ENCODE data around the gene SANBR. TPM values are rescaled to one million over a fixed set of nuclear protein-coding genes. Genes with fewer than 3 reads are reported as not detected.

SANBR gene
- total RNA-seq, 1 experiment from 2014 or later: 21.6 TPM

GRCh38 chr2:61045226-61045625, 20.4 kb upstream of the SANBR start:
- 0 out of 2 replicates have a peak, but pooled peaks cover 2% of the 10 kb centered on the region for H3K9me3 ChIP-seq (replicated peaks)
- no peak overlapping the region for H3K4me3 ChIP-seq
- H3K4me1 ChIP-seq: no peaks in the 10 kb centered on the region
- no peak overlapping the region for H3K27ac ChIP-seq
- no peaks in the 10 kb centered on the region for H3K27me3 ChIP-seq
- DNase-seq: no peak
- peaks cover 36% of the 10 kb centered on the region for H3K36me3 ChIP-seq

GRCh38 chr2:61045999-61046398, 19.7 kb upstream of the SANBR start:
- Histone ChIP-seq H3K4me1 (no peaks in the 10 kb centered on the region), H3K27me3 (no peaks in the 10 kb centered on the region), H3K4me3 (no peak overlapping the region), H3K36me3 (peaks cover 39% of the 10 kb centered on the region), H3K27ac (no peak overlapping the region), H3K9me3 (replicated peaks) (0 out of 2 replicates have a peak, but pooled peaks cover 2% of the 10 kb centered on the region)
- DNase-seq: no peak

- Histone ChIP-seq H3K27ac (no peak overlapping the region), H3K9me3 (replicated peaks) (no peaks in the 10 kb centered on the region), H3K4me1 (no peaks in the 10 kb centered on the region), H3K36me3 (peaks cover 9% of the 10 kb centered on the region), H3K27me3 (no peaks in the 10 kb centered on the region), H3K4me3 (no peak overlapping the region)
- no peak for DNase-seq
Measured at GRCh38 chr2:61055557-61055956, 10.1 kb upstream of the SANBR start.

GRCh38 chr2:61057562-61057961, 8.1 kb upstream of the SANBR start:
- Histone ChIP-seq H3K4me1 (no peaks in the 10 kb centered on the region), H3K36me3 (peaks cover 3% of the 10 kb centered on the region), H3K27ac (no peak overlapping the region), H3K9me3 (replicated peaks) (no peaks in the 10 kb centered on the region), H3K4me3 (no peak overlapping the region), H3K27me3 (no peaks in the 10 kb centered on the region)
- no peak for DNase-seq

- DNase-seq: no peak
- Histone ChIP-seq H3K9me3 (replicated peaks) (no peaks in the 10 kb centered on the region), H3K27me3 (no peaks in the 10 kb centered on the region), H3K4me3 (no peak overlapping the region), H3K36me3 (no peaks in the 10 kb centered on the region; the same call in 1 of the 2 replicates), H3K27ac (no peak overlapping the region), H3K4me1 (no peaks in the 10 kb centered on the region)
Measured at GRCh38 chr2:61059382-61059781, 6.3 kb upstream of the SANBR start.

- peaks cover 57% of the 10 kb centered on the region for H3K36me3 ChIP-seq
Measured at GRCh38 chr2:61074100-61074499, 8.4 kb downstream of the SANBR start.

GRCh38 chr2:61085883-61086282, 20.2 kb downstream of the SANBR start:
- Histone ChIP-seq H3K27ac (no peak overlapping the region), H3K9me3 (replicated peaks) (no peaks in the 10 kb centered on the region), H3K36me3 (peaks cover 38% of the 10 kb centered on the region), H3K4me1 (no peaks in the 10 kb centered on the region), H3K4me3 (no peak overlapping the region), H3K27me3 (no peaks in the 10 kb centered on the region)
- DNase-seq: no peak

More at GRCh38 chr2:61074100-61074499, 8.4 kb downstream of the SANBR start:
- Histone ChIP-seq H3K9me3 (replicated peaks) (no peaks in the 10 kb centered on the region), H3K4me1 (no peaks in the 10 kb centered on the region), H3K27me3 (no peaks in the 10 kb centered on the region), H3K4me3 (no peak overlapping the region), H3K27ac (no peak overlapping the region)
- no peak for DNase-seq

GRCh38 chr2:61089797-61090196, 24.1 kb downstream of the SANBR start:
- H3K36me3 ChIP-seq: peaks cover 24% of the 10 kb centered on the region
- no peak overlapping the region for H3K27ac ChIP-seq
- no peaks in the 10 kb centered on the region for H3K27me3 ChIP-seq
- H3K9me3 ChIP-seq (replicated peaks): no peaks in the 10 kb centered on the region
- no peaks in the 10 kb centered on the region for H3K4me1 ChIP-seq
- H3K4me3 ChIP-seq: no peak overlapping the region
- DNase-seq: no peak

GRCh38 chr2:61090386-61090921, 24.8 kb downstream of the SANBR start:
- Histone ChIP-seq H3K36me3 (peaks cover 17% of the 10 kb centered on the region), H3K4me3 (no peak overlapping the region), H3K27me3 (no peaks in the 10 kb centered on the region), H3K4me1 (no peaks in the 10 kb centered on the region), H3K9me3 (replicated peaks) (no peaks in the 10 kb centered on the region), H3K27ac (no peak overlapping the region)
- DNase-seq: no peak

- Histone ChIP-seq H3K4me3 (no peak overlapping the region), H3K27me3 (no peaks in the 10 kb centered on the region), H3K9me3 (replicated peaks) (no peaks in the 10 kb centered on the region), H3K36me3 (peaks cover 8% of the 10 kb centered on the region), H3K27ac (no peak overlapping the region), H3K4me1 (no peaks in the 10 kb centered on the region)
- no peak for DNase-seq
Measured at GRCh38 chr2:61091485-61091884, 25.8 kb downstream of the SANBR start.

GRCh38 chr2:61096438-61096837, 30.8 kb downstream of the SANBR start:
- H3K36me3 ChIP-seq: no peaks in the 10 kb centered on the region
- no peak overlapping the region for H3K27ac ChIP-seq
- no peak overlapping the region for H3K4me3 ChIP-seq
- H3K9me3 ChIP-seq (replicated peaks): no peaks in the 10 kb centered on the region
- H3K27me3 ChIP-seq: no peaks in the 10 kb centered on the region
- H3K4me1 ChIP-seq: no peaks in the 10 kb centered on the region
- DNase-seq: no peak

GRCh38 chr2:61100801-61101200, 35.1 kb downstream of the SANBR start:
- Histone ChIP-seq H3K27me3 (no peaks in the 10 kb centered on the region), H3K4me1 (no peaks in the 10 kb centered on the region), H3K36me3 (peaks cover 6% of the 10 kb centered on the region; the same call in 1 of the 2 replicates), H3K4me3 (no peak overlapping the region), H3K27ac (no peak overlapping the region), H3K9me3 (replicated peaks) (no peaks in the 10 kb centered on the region)
- DNase-seq: no peak

- H3K27ac ChIP-seq: no peak overlapping the region
- no peaks in the 10 kb centered on the region for H3K4me1 ChIP-seq
- peaks cover 9% of the 10 kb centered on the region; the same call in 1 of the 2 replicates for H3K36me3 ChIP-seq
- H3K9me3 ChIP-seq (replicated peaks): peaks cover 4% of the 10 kb centered on the region; the same call in 1 of the 2 replicates
- DNase-seq: no peak
- H3K4me3 ChIP-seq: no peak overlapping the region
- H3K27me3 ChIP-seq: no peaks in the 10 kb centered on the region
Measured at GRCh38 chr2:61109291-61109690, 43.6 kb downstream of the SANBR start.

- Histone ChIP-seq H3K27me3 (no peaks in the 10 kb centered on the region), H3K4me3 (no peak overlapping the region), H3K27ac (no peak overlapping the region), H3K9me3 (replicated peaks) (peaks cover 6% of the 10 kb centered on the region; the same call in 1 of the 2 replicates), H3K4me1 (no peaks in the 10 kb centered on the region), H3K36me3 (peaks cover 12% of the 10 kb centered on the region; the same call in 1 of the 2 replicates)
- DNase-seq: no peak
Measured at GRCh38 chr2:61111708-61112107, 46.0 kb downstream of the SANBR start.

- Histone ChIP-seq H3K36me3 (peaks cover 14% of the 10 kb centered on the region; the same call in 1 of the 2 replicates), H3K4me1 (no peaks in the 10 kb centered on the region), H3K9me3 (replicated peaks) (peaks cover 6% of the 10 kb centered on the region; the same call in 1 of the 2 replicates), H3K27me3 (no peaks in the 10 kb centered on the region), H3K4me3 (no peak overlapping the region), H3K27ac (no peak overlapping the region)
- no peak for DNase-seq
Measured at GRCh38 chr2:61114147-61114546, 48.5 kb downstream of the SANBR start.
